HG03103 (cell line): ENCODE results near the gene ENTREP1.
"Not testable (repeated sequence)": the region's sequence is repeated elsewhere in the genome, so short reads cannot be mapped to it uniquely, and the experiment has no call there.

ENCODE experiments used
- ATAC-seq: cut with Tn5 transposase; IDR thresholded peaks from one replicate; pipeline ENCODE4 v1.9.1; 2021; ENCODE audit warnings: low read depth; ENCODE audit not compliant: unreplicated experiment

The ENTREP1 gene

GRCh38 chr9:69324549-69325401 is at the start of gene ENTREP1:
TSS of gene ENTREP1 (plus strand) at chr9:69325215. CDS start at chr9:69325310, 95 bp downstream.
- ATAC-seq = no peak

GRCh38 chr9:69276775-69277174 is 48.2 kb upstream of the ENTREP1 start:
- no peak for ATAC-seq

- no peak for ATAC-seq
These were observed 45.8 kb upstream of the ENTREP1 start for GRCh38 chr9:69279084-69279731.

GRCh38 chr9:69279733-69280132 is 45.3 kb upstream of the ENTREP1 start:
- no peak for ATAC-seq

- no peak for ATAC-seq
These were observed 42.0 kb upstream of the ENTREP1 start for GRCh38 chr9:69283003-69283402.

GRCh38 chr9:69292078-69292477 is 32.9 kb upstream of the ENTREP1 start:
- no peak for ATAC-seq

GRCh38 chr9:69293156-69293555 is 31.9 kb upstream of the ENTREP1 start:
- ATAC-seq = no peak

GRCh38 chr9:69295872-69296552 is 29.0 kb upstream of the ENTREP1 start:
- ATAC-seq = no peak

GRCh38 chr9:69297300-69297980 is 27.6 kb upstream of the ENTREP1 start:
- ATAC-seq = no peak

GRCh38 chr9:69299315-69299714 is 25.7 kb upstream of the ENTREP1 start:
- no peak for ATAC-seq

- ATAC-seq = no peak
These were observed 25.2 kb upstream of the ENTREP1 start for GRCh38 chr9:69299826-69300225.

- no peak for ATAC-seq
These were observed 21.7 kb upstream of the ENTREP1 start for GRCh38 chr9:69303331-69303730.

- ATAC-seq = not testable (repeated sequence)
These were observed 18.0 kb upstream of the ENTREP1 start for GRCh38 chr9:69306895-69307445.

GRCh38 chr9:69307446-69308205 is 17.4 kb upstream of the ENTREP1 start:
- ATAC-seq = no peak

- no peak for ATAC-seq
These were observed 16.6 kb upstream of the ENTREP1 start for GRCh38 chr9:69308206-69308931.

GRCh38 chr9:69313175-69313574 is 11.8 kb upstream of the ENTREP1 start:
- ATAC-seq = no peak

- ATAC-seq = no peak
These were observed 10.5 kb upstream of the ENTREP1 start for GRCh38 chr9:69314547-69314946.

GRCh38 chr9:69317081-69317480 is 7.9 kb upstream of the ENTREP1 start:
- ATAC-seq = no peak

GRCh38 chr9:69317894-69318293 is 7.1 kb upstream of the ENTREP1 start:
- no peak for ATAC-seq
